CD8-positive, alpha-beta memory T cell (primary cell): ENCODE data around the gene DACT1. TPM values are rescaled to one million over a fixed set of nuclear protein-coding genes. Genes with fewer than 3 reads are reported as not detected.
A peak's percentile ranks its signal among the peaks of the same experiment; 100 is the strongest.

Experiments
- CTCF ChIA-PET: fragments of 350-600 bp; sonication (Branson Sonifier 250); formaldehyde crosslinking; loops from one replicate; lab custom pipeline; 2021; ENCODE audit warnings: antibody characterized with exemption; lab: Charles Lee
- POLR2A ChIA-PET: fragments of 350-600 bp; sonication (Branson Sonifier 250); formaldehyde crosslinking; loops from one replicate; lab custom pipeline; 2021; ENCODE audit warnings: antibody characterized with exemption; lab: Charles Lee
- DNase-seq, 5 donors: peaks; one replicate each; pipeline versions ENCODE4 v3.0.0 to v3.0.0-alpha.2; 2020 to 2022; ENCODE audit warnings: mixed read lengths in 1 of 5
- H3K27ac ChIP-seq: one replicate; pipeline ENCODE4 v1.7.0; 2013; ENCODE audit warnings: low read depth, mild to moderate bottlenecking, low read length, moderate library complexity
- H3K27me3 ChIP-seq: 2 replicates; pipeline ENCODE4 v1.7.0; 2013; ENCODE audit warnings: low read length, mild to moderate bottlenecking; ENCODE audit not compliant: insufficient read depth, poor library complexity, severe bottlenecking
- H3K36me3 ChIP-seq: 2 replicates; pipeline ENCODE4 v1.7.0; 2013; ENCODE audit warnings: mild to moderate bottlenecking, low read length, moderate library complexity; ENCODE audit not compliant: insufficient read depth
- H3K4me1 ChIP-seq: 2 replicates; pipeline ENCODE4 v1.7.0; 2013; ENCODE audit warnings: mild to moderate bottlenecking, low read length, moderate library complexity; ENCODE audit not compliant: insufficient read depth
- H3K4me3 ChIP-seq: 2 replicates; pipeline ENCODE4 v1.7.0; 2013; ENCODE audit warnings: mild to moderate bottlenecking, low read length
- H3K9me3 ChIP-seq: 2 replicates; pipeline ENCODE4 v1.7.0; 2013; ENCODE audit warnings: mild to moderate bottlenecking, low read length
- H3K27ac Mint-ChIP-seq, 8 donors: one replicate each; pipeline ENCODE4 v1.8.0; 2020 to 2021; ENCODE audit warnings: mixed read lengths in 8 of 8, mild to moderate bottlenecking in 6 of 8, inconsistent platforms in 3 of 8, moderate library complexity in 3 of 8
- H3K27me3 Mint-ChIP-seq, 2 donors: one replicate each; pipeline ENCODE4 v1.8.0; 2020 to 2021; ENCODE audit warnings: mixed read lengths in 2 of 2, mild to moderate bottlenecking in 1 of 2, moderate library complexity in 1 of 2
- H3K36me3 Mint-ChIP-seq, 3 donors: one replicate each; pipeline ENCODE4 v1.8.0; 2020 to 2021; ENCODE audit warnings: mixed read lengths in 3 of 3, inconsistent platforms in 1 of 3, mild to moderate bottlenecking in 1 of 3
- H3K4me1 Mint-ChIP-seq, 3 donors: one replicate each; pipeline ENCODE4 v1.8.0; 2020 to 2021; ENCODE audit warnings: mixed read lengths in 3 of 3, inconsistent platforms in 1 of 3, mild to moderate bottlenecking in 1 of 3
- H3K4me3 Mint-ChIP-seq, 7 donors: one replicate each; pipeline ENCODE4 v1.8.0; 2020 to 2021; ENCODE audit warnings: mixed read lengths in 7 of 7, mild to moderate bottlenecking in 6 of 7, moderate library complexity in 4 of 7, inconsistent platforms in 2 of 7
- H3K9me3 Mint-ChIP-seq, 5 donors: one replicate each; pipeline ENCODE4 v1.8.0; 2020 to 2022; ENCODE audit warnings: mixed read lengths in 5 of 5, mild to moderate bottlenecking in 3 of 5, moderate library complexity in 2 of 5, inconsistent platforms in 1 of 5
- polyA plus RNA-seq: library from polyadenylated mRNA; unstranded; fragments of 300-500 nt; fragmentation: Illumina TruSeq; gene quantifications from one replicate; pipeline ENCODE4 v1.2.3, GENCODE V29; 2021
- total RNA-seq, 2 experiments: library from RNA; stranded (reverse); gene quantifications; one replicate each; pipeline ENCODE4 v1.2.3, GENCODE V29; 2021

DACT1 gene
- total and polyA plus RNA-seq, 3 experiments from 2014 or later: 0.12 to 0.42 (median 0.15) TPM

DNA sequence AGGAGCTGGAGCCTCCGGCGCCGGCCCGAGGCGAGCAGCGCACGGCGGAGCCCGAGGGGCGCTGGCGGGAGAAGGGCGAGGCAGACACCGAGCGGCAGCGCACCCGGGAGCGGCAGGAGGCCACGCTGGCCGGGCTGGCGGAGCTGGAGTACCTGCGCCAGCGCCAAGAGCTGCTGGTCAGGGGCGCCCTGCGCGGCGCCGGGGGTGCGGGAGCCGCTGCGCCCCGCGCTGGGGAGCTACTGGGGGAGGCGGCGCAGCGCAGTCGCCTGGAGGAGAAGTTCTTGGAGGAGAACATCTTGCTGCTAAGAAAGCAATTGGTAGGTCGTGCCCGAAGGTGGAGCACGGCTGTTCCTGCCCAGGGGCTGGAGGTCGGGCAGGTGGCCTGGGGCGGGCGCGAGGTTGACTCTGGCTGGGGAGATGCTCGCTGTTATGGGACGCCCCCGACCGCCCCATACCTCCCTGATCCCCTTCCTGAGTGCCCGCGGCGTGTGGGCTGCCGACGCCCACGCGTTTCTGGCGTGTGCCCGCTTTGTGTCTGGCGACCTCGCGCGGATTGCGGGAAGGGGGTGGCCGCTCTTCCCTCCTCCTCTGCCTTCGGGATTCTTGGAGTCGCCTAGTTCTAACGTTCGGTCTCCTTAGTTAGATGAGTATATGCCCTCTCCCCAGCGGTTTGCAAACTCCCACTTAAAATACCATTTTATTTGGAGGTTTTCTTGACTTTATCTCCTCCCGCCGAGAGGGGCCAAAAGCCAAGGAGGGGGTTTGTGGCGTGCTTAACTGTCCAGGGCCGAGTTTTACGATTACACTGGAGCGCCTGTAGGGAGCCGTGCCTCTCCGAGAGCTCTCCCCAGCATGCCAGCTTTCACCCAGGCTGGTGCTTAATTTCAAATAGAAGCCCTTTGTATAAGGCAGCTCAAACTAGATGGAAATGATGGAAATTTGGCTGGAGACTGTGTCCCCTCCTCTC, 752 bp downstream of the DACT1 start:
- Histone ChIP-seq H3K36me3 (no peaks in the 10 kb centered on the region), H3K4me1 (peaks cover 16% of the 10 kb centered on the region), H3K27ac (no peak overlapping the region), H3K4me3 (peak overlapping the region; percentile 46), H3K9me3 (no peaks in the 10 kb centered on the region), H3K27me3 (no peaks in the 10 kb centered on the region)
- H3K36me3 Mint-ChIP-seq: no peaks in the 10 kb centered on the region
- peak in 1 of 5 donors; percentile 31 for DNase-seq
- H3K27me3 Mint-ChIP-seq: peaks cover 36 to 78% of the 10 kb centered on the region in 2 donors
- H3K4me3 Mint-ChIP-seq: peak overlapping the region; percentile 56 to 91 (median 66)
- CTCF ChIA-PET: no interaction called here
- no peak overlapping the region for H3K27ac Mint-ChIP-seq
- H3K4me1 Mint-ChIP-seq: peaks cover 10 to 17% (median 17%) of the 10 kb centered on the region in 3 donors
- POLR2A ChIA-PET: no interaction called here
- no peaks in the 10 kb centered on the region for H3K9me3 Mint-ChIP-seq

DNA sequence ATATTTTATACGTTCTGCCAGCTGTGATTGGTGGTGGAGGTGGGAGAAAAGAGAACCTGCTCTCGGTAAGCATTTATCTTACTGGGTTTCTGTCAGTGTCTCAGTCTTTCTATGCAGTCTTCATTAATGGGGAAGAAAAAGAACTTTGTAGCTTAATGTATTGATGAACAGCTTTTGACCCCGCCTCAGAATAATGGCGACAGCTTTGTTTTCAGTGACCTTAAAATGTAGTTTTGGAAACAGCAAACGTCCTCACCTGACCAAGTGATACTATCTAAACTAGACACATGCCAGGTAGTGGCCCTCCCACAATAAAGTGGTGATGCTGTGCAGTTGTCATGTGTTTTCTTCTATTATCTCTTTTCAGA, 1.4 kb downstream of the DACT1 start:
- ChIA-PET POLR2A (no interaction called here), CTCF (no interaction called here)
- H3K4me1 Mint-ChIP-seq: peaks cover 10 to 17% (median 17%) of the 10 kb centered on the region in 3 donors
- H3K36me3 ChIP-seq: no peaks in the 10 kb centered on the region
- no peak for DNase-seq
- no peaks in the 10 kb centered on the region for H3K36me3 Mint-ChIP-seq
- H3K9me3 Mint-ChIP-seq: no peaks in the 10 kb centered on the region
- no peaks in the 10 kb centered on the region for H3K27me3 ChIP-seq
- H3K27ac Mint-ChIP-seq: no peak overlapping the region
- H3K4me3 Mint-ChIP-seq: peak overlapping the region; percentile 56 to 91 (median 66)
- H3K4me3 ChIP-seq: peak overlapping the region; percentile 46
- H3K27ac ChIP-seq: no peak overlapping the region
- H3K9me3 ChIP-seq: no peaks in the 10 kb centered on the region
- peaks cover 19% of the 10 kb centered on the region for H3K4me1 ChIP-seq
- H3K27me3 Mint-ChIP-seq: peaks cover 36 to 76% of the 10 kb centered on the region in 2 donors

DNA sequence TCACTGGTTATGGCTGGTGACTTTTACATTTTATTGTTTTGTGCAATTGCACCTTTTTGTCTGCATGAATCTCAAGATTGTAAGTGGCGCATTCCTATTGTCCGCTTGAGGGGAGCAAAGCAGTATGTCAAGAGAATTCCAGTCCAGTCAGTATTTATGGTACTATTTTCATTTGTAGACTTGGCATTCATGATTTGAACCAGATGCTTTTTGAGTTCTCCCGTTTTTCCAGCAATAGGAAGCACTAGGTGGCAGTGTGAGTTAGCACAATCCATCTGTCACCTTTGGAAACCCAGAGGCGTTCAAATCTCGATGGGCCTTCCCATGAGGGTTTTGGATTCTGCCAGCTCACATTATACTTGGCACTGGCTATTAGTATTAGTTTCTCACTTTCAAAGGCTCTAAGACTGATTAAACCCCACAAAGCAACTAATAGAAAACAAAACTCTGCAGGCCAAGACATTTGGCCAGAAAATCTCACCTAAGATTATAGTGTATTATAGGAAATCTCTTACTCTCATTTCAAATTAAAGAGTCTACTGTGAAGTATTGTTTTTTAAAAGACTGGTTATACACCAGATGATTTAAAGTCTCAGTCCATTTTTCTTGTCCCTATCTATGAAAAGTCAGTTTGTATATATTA, 2.2 kb downstream of the DACT1 start:
- no peak for DNase-seq
- CTCF ChIA-PET: no interaction called here
- Mint-ChIP-seq H3K36me3 (no peaks in the 10 kb centered on the region), H3K9me3 (no peaks in the 10 kb centered on the region), H3K27ac (no peak overlapping the region), H3K4me3 (peak overlapping the region in 1 of 7 donors; percentile 56), H3K27me3 (peaks cover 34 to 68% of the 10 kb centered on the region in 2 donors), H3K4me1 (peaks cover 10 to 17% (median 17%) of the 10 kb centered on the region in 3 donors)
- no peak overlapping the region for H3K27ac ChIP-seq
- H3K36me3 ChIP-seq: peaks cover under 1% of the 10 kb centered on the region
- no peaks in the 10 kb centered on the region for H3K27me3 ChIP-seq
- H3K4me1 ChIP-seq: peaks cover 19% of the 10 kb centered on the region
- peak overlapping the region; percentile 8 for H3K4me3 ChIP-seq
- POLR2A ChIA-PET: no interaction called here
- H3K9me3 ChIP-seq: no peaks in the 10 kb centered on the region

DNA sequence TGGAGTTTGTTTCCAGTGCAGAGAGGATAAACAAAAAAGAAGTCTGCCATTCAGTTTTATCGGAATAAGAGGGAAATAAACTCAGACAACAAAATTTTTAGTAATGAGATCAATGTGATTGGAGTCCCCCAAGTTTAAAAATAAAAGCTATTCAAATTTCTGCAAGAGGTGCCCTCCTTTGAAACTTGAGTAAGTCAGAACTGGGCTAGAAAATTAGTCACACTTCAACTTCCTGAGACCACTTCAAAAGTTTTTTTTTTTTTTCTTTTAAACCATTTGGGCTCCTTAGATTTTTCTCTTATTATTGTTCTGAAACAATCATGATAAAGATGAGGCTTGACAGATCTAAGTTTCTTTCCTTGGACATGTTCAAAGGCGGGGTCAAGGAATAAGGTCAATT, 3.2 kb downstream of the DACT1 start:
- H3K9me3 Mint-ChIP-seq: no peaks in the 10 kb centered on the region
- peaks cover 10 to 17% (median 17%) of the 10 kb centered on the region in 3 donors for H3K4me1 Mint-ChIP-seq
- DNase-seq: no peak
- no peaks in the 10 kb centered on the region for H3K36me3 Mint-ChIP-seq
- no peak overlapping the region for H3K4me3 Mint-ChIP-seq
- no peak overlapping the region for H3K27ac Mint-ChIP-seq
- no peaks in the 10 kb centered on the region for H3K9me3 ChIP-seq
- no peaks in the 10 kb centered on the region for H3K27me3 ChIP-seq
- ChIA-PET CTCF (no interaction called here), POLR2A (no interaction called here)
- H3K27ac ChIP-seq: no peak overlapping the region
- H3K36me3 ChIP-seq: peaks cover 4% of the 10 kb centered on the region
- H3K4me1 ChIP-seq: peaks cover 19% of the 10 kb centered on the region
- peaks cover 31 to 62% of the 10 kb centered on the region in 2 donors for H3K27me3 Mint-ChIP-seq
- H3K4me3 ChIP-seq: no peak overlapping the region

DNA sequence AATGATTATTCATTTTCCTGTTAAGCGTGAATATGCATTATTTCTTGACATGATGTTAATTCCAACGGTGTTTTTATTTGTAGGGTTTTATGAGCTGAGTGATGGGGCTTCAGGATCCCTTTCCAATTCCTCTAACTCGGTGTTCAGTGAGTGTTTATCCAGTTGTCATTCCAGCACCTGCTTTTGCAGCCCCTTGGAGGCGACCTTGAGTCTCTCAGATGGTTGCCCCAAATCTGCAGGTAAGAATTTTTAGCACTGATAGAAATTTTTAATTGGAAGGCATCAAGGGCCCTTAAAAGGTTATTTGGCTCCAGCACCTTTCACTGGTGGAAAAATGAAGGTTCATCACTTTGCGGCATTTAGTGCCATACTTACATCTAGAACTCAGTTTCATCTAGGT, 3.7 kb downstream of the DACT1 start:
- peaks cover 4% of the 10 kb centered on the region for H3K36me3 ChIP-seq
- Mint-ChIP-seq H3K4me1 (peaks cover 10 to 17% (median 17%) of the 10 kb centered on the region in 3 donors), H3K27me3 (peaks cover 26 to 56% of the 10 kb centered on the region in 2 donors), H3K27ac (no peak overlapping the region), H3K4me3 (no peak overlapping the region), H3K36me3 (no peaks in the 10 kb centered on the region), H3K9me3 (no peaks in the 10 kb centered on the region)
- no peak overlapping the region for H3K27ac ChIP-seq
- CTCF ChIA-PET: no interaction called here
- H3K4me3 ChIP-seq: no peak overlapping the region
- H3K27me3 ChIP-seq: no peaks in the 10 kb centered on the region
- H3K9me3 ChIP-seq: no peaks in the 10 kb centered on the region
- POLR2A ChIA-PET: no interaction called here
- no peak for DNase-seq
- peaks cover 19% of the 10 kb centered on the region for H3K4me1 ChIP-seq

DNA sequence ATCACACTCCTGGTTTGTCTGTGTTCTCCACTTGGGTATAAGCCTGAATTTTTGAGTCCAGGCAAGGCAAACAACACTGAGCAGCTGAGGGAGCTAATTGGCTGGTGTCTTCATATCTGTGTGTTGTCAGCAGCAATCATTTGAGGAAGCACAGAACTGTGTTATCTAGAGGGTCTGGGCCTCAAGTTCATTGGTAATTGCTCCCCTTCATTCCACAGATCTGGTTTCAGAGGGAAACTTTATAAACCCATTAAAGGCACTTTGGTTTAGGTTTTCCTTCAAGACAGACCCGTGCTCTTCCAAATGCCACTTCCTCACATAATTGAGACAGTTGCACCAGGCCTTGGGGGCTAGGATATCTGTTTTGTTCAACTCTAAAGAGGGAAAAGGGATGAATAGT, 5.6 kb downstream of the DACT1 start:
- ChIA-PET POLR2A (no interaction called here), CTCF (no interaction called here)
- no peaks in the 10 kb centered on the region for H3K9me3 Mint-ChIP-seq
- Histone ChIP-seq H3K4me3 (no peak overlapping the region), H3K9me3 (no peaks in the 10 kb centered on the region), H3K27ac (no peak overlapping the region), H3K4me1 (peaks cover 14% of the 10 kb centered on the region), H3K27me3 (no peaks in the 10 kb centered on the region), H3K36me3 (peaks cover 4% of the 10 kb centered on the region)
- no peaks in the 10 kb centered on the region for H3K36me3 Mint-ChIP-seq
- peaks cover 6 to 11% (median 10%) of the 10 kb centered on the region in 3 donors for H3K4me1 Mint-ChIP-seq
- peaks cover 20 to 45% of the 10 kb centered on the region in 2 donors for H3K27me3 Mint-ChIP-seq
- H3K27ac Mint-ChIP-seq: no peak overlapping the region
- H3K4me3 Mint-ChIP-seq: no peak overlapping the region
- DNase-seq: no peak

DNA sequence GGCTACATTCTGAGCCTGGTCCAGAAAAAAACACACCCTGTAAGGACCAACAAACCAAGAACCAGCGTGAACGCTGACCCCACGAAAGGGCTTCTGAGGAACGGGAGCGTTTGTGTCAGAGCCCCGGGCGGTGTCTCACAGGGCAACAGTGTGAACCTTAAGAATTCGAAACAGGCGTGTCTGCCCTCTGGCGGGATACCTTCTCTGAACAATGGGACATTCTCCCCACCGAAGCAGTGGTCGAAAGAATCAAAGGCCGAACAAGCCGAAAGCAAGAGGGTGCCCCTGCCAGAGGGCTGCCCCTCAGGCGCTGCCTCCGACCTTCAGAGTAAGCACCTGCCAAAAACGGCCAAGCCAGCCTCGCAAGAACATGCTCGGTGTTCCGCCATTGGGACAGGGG, 7.9 kb downstream of the DACT1 start:
- ChIA-PET CTCF (no interaction called here), POLR2A (no interaction called here)
- Mint-ChIP-seq H3K27me3 (peaks cover 7 to 22% of the 10 kb centered on the region in 2 donors), H3K9me3 (no peaks in the 10 kb centered on the region), H3K36me3 (no peaks in the 10 kb centered on the region), H3K27ac (no peak overlapping the region), H3K4me1 (no peaks in the 10 kb centered on the region), H3K4me3 (no peak overlapping the region)
- no peak overlapping the region for H3K27ac ChIP-seq
- no peak overlapping the region for H3K4me3 ChIP-seq
- H3K36me3 ChIP-seq: peaks cover 4% of the 10 kb centered on the region
- DNase-seq: no peak
- no peaks in the 10 kb centered on the region for H3K27me3 ChIP-seq
- no peaks in the 10 kb centered on the region for H3K9me3 ChIP-seq
- peaks cover 10% of the 10 kb centered on the region for H3K4me1 ChIP-seq

DNA sequence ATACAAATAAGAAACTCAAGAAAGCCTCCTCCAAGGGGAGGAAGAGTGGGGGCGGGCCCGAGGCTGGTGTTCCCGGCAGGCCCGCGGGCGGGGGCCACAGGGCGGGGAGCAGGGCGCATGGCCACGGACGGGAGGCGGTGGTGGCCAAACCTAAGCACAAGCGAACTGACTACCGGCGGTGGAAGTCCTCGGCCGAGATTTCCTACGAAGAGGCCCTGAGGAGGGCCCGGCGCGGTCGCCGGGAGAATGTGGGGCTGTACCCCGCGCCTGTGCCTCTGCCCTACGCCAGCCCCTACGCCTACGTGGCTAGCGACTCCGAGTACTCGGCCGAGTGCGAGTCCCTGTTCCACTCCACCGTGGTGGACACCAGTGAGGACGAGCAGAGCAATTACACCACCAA, 8.7 kb downstream of the DACT1 start:
- no peak for DNase-seq
- peaks cover 3 to 13% of the 10 kb centered on the region in 2 donors for H3K27me3 Mint-ChIP-seq
- CTCF ChIA-PET: no interaction called here
- POLR2A ChIA-PET: no interaction called here
- Histone ChIP-seq H3K36me3 (peaks cover 4% of the 10 kb centered on the region), H3K4me3 (no peak overlapping the region), H3K27me3 (no peaks in the 10 kb centered on the region), H3K9me3 (no peaks in the 10 kb centered on the region), H3K27ac (no peak overlapping the region), H3K4me1 (peaks cover 4% of the 10 kb centered on the region)
- no peak overlapping the region for H3K27ac Mint-ChIP-seq
- no peaks in the 10 kb centered on the region for H3K36me3 Mint-ChIP-seq
- no peaks in the 10 kb centered on the region for H3K9me3 Mint-ChIP-seq
- H3K4me3 Mint-ChIP-seq: no peak overlapping the region
- H3K4me1 Mint-ChIP-seq: no peaks in the 10 kb centered on the region
